ENCODE measurements around the gene VTCN1. TPM values are rescaled to one million over a fixed set of nuclear protein-coding genes. Genes with fewer than 3 reads are reported as not detected.

Gene VTCN1
- total RNA-seq, 1 donor from 2014 or later: not detected

DNA sequence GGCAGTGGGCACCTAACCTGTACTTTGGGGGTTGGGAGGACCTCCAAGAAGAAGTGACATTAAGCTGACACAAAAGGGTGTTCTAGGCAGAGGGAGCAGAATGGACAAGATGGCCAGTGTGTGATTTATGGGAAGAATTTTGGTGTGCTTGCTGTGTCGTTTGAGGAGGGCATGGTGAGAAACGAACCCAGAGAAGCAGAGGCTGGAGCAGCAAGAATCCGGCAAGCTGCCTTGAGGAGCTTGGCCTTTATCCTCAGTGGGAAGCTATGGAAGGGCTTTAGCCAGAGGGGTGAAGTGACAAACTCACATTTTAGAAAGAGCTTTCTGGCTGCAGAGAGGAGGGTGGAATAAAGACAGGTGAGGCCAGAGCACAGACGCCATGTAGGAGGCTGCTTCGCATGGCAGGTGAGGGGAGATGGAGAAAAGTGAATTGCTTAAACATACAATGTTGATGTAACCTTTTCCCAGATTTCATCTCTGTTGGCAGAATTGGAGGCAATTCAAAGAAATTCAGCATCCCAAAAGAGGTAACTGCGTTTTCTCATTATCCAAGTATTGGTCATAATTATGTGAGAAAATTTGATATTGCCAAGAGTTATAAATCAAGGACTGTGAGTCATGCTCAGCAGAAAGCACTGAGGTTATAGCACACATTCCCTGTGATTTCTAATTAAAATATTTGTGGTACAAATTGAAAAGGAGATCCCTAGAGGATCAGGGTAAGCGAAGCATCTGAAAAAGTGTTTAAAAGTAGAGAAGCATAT lies 115.7 kb downstream of the VTCN1 start:
- intact Hi-C loops (cut with DNase I): loop anchor here (10.0 kb wide), 1 partner anchor 510 kb away; the partner anchor contains the start of gene TENT5C
- Histone ChIP-seq H3K4me3 (no peak overlapping the region), H3K27ac (peak overlapping the region; percentile 89 to 91), H3K9me3 (no peaks in the 10 kb centered on the region), H3K27me3 (no peaks in the 10 kb centered on the region), H3K36me3 (no peaks in the 10 kb centered on the region), H3K4me1 (peaks cover 6 to 32% of the 10 kb centered on the region in 2 donors)
- TF ChIP-seq, protein P1, sequence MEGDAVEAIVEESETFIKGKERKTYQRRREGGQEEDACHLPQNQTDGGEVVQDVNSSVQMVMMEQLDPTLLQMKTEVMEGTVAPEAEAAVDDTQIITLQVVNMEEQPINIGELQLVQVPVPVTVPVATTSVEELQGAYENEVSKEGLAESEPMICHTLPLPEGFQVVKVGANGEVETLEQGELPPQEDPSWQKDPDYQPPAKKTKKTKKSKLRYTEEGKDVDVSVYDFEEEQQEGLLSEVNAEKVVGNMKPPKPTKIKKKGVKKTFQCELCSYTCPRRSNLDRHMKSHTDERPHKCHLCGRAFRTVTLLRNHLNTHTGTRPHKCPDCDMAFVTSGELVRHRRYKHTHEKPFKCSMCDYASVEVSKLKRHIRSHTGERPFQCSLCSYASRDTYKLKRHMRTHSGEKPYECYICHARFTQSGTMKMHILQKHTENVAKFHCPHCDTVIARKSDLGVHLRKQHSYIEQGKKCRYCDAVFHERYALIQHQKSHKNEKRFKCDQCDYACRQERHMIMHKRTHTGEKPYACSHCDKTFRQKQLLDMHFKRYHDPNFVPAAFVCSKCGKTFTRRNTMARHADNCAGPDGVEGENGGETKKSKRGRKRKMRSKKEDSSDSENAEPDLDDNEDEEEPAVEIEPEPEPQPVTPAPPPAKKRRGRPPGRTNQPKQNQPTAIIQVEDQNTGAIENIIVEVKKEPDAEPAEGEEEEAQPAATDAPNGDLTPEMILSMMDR (IDR thresholded peaks at IDR 0.05): no peak
- DNase-seq (ENCODE audit: low spot score in 2 of 2): no peak

DNA sequence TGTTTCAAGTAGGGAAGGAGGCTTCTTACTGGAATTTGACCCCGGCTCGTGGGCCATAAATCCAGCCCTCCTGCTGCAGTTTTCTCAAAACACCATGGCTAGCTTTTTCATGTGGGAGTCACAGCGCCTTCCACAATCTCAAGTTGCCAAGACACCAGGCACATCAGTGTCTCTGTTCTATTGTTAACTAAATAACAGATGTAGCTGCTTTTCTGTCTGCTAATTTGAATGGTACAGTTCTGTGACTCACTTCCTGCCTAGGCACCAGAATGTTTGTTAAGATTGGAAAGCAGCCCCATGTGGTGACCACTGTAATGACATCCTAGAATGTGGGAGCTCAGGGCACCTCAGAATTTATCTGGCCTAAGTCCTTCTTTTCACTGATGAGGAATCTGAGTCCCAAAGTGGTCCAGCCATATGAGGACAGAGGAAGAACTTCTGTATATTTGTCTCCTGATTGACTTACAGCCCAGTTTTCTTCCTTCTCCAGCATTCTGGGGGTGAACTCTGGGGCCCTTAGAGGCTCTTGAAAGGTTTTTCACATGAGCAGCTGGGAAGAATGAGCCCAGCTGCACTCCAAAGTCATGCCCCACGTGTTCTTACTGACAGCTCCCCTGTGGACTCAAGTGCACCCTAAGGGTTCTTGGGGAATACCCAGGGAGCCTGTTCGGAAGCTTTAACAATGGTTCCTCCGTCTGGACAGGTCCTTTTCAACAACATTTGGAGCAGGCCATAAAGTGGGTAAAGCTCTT lies 116.7 kb downstream of the VTCN1 start:
- H3K27me3 ChIP-seq: no peaks in the 10 kb centered on the region
- H3K4me1 ChIP-seq: peaks cover 6 to 32% of the 10 kb centered on the region in 2 donors
- H3K4me3 ChIP-seq: no peak overlapping the region
- TF ChIP-seq, protein P1 (IDR thresholded peaks at IDR 0.05): peak; percentile 36 to 43 (median 41)
- peak overlapping the region; percentile 89 to 91 for H3K27ac ChIP-seq
- H3K36me3 ChIP-seq: no peaks in the 10 kb centered on the region
- intact Hi-C loops (cut with DNase I): loop anchor here (1.0 to 10.0 kb wide), 3 partner anchors 27 to 511 kb away; partner anchors contain the start of genes TENT5C, TRIM45 and TTF2
- DNase-seq (ENCODE audit: low spot score in 2 of 2): peak in 1 of 2 donors; percentile 63
- no peaks in the 10 kb centered on the region for H3K9me3 ChIP-seq

Other genes with a start within 250 kb of the VTCN1 start
- not detected for gene CD101, start 209.2 kb downstream of the VTCN1 start, total RNA-seq
- 4.4 TPM for gene TTF2, start 150.6 kb downstream of the VTCN1 start, total RNA-seq
- gene TRIM45, start 89.2 kb downstream of the VTCN1 start, total RNA-seq: 1.9 TPM
- 25.4 TPM for gene MAN1A2, start 156.5 kb upstream of the VTCN1 start, total RNA-seq